ENCODE measurements around the gene IRGM.

DNA sequence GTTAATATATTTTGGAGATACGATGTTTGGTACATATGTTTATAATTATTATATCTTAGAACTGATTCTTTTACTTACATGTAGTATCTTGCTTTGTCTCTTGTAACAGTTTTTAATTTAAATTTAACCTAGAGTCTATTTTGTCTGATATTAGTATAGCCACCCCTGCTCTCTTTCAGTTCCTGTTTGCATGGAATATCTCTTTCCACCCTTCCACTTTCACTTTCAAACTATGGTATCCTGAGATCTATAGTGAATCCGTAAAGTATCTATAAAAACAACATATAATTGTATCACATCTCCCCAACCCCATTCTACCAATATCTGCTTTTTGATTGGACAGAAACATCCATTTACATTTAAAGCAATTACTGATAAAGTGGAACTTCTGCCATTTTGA is 7.2 kb downstream of the IRGM start:
- TF ChIP-seq POLR2A (IDR thresholded peaks at IDR 0.05), result no peak
- TF ChIP-seq, protein P1, sequence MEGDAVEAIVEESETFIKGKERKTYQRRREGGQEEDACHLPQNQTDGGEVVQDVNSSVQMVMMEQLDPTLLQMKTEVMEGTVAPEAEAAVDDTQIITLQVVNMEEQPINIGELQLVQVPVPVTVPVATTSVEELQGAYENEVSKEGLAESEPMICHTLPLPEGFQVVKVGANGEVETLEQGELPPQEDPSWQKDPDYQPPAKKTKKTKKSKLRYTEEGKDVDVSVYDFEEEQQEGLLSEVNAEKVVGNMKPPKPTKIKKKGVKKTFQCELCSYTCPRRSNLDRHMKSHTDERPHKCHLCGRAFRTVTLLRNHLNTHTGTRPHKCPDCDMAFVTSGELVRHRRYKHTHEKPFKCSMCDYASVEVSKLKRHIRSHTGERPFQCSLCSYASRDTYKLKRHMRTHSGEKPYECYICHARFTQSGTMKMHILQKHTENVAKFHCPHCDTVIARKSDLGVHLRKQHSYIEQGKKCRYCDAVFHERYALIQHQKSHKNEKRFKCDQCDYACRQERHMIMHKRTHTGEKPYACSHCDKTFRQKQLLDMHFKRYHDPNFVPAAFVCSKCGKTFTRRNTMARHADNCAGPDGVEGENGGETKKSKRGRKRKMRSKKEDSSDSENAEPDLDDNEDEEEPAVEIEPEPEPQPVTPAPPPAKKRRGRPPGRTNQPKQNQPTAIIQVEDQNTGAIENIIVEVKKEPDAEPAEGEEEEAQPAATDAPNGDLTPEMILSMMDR (IDR thresholded peaks at IDR 0.05), result no peak

All from Peyer's patch (tissue), 4 donors.